Hematopoietic multipotent progenitor cell (in vitro differentiated cells): ENCODE data around the gene EIF2S3. TPM values are rescaled to one million over a fixed set of nuclear protein-coding genes. Genes with fewer than 3 reads are reported as not detected.

ENCODE experiments used
- DNase-seq, 3 donors: peaks; one replicate each; pipeline ENCODE4 v3.0.0-alpha.2; 2011 to 2015; ENCODE audit warnings: low read depth in 2 of 3, low spot score in 2 of 3
- total RNA-seq: library from RNA; depleted of rRNA; stranded (reverse); fragments of >200 nt; gene quantifications from one replicate; pipeline ENCODE4 v1.2.3, GENCODE V29; 2012

The EIF2S3 gene
- total RNA-seq, 1 donor = 390 TPM

- no peak for DNase-seq
Measured at GRCh38 chrX:24125028-24125612, 70.4 kb downstream of the EIF2S3 start.

Other genes starting within 250 kb of the EIF2S3 start
- gene APOO, start 147.0 kb upstream of the EIF2S3 start, total RNA-seq = 4.3 TPM
- under 0.01 TPM for gene CXorf58, start 146.9 kb upstream of the EIF2S3 start, total RNA-seq
- 17.2 TPM for gene KLHL15, start 27.8 kb upstream of the EIF2S3 start, total RNA-seq
- 30.2 TPM for gene ZFX, start 94.8 kb downstream of the EIF2S3 start, total RNA-seq